SK-N-SH treated with all-trans-retinoic acid at 6 μM for 48 hours (cell line): ENCODE measurements around the gene BICD1.

Source experiments
- ARNTL ChIP-seq: fragments of 450-650 bp; formaldehyde crosslinking; IDR thresholded peaks from 2 replicates; pipeline ENCODE4 v1.5.0; 2020; ENCODE audit warnings: low read depth, mild to moderate bottlenecking, moderate library complexity, borderline replicate concordance
- OSR1 ChIP-seq: fragments of 250-450 bp; sonication (Bioruptor Pico); IDR thresholded peaks from 2 replicates; pipeline ENCODE4 v1.8.0; 2022; ENCODE audit warnings: moderate library complexity, mild to moderate bottlenecking, inconsistent platforms
- ZNF565 ChIP-seq: fragments of 450-650 bp; formaldehyde crosslinking; conservative IDR thresholded peaks from 2 replicates; pipeline ENCODE4 v1.5.0; 2020; ENCODE audit warnings: low read depth, mild to moderate bottlenecking, moderate library complexity
- TF ChIP-seq, protein P1 (sequence below): fragments of 250-450 bp; sonication (Bioruptor Pico); IDR thresholded peaks from 2 replicates; pipeline ENCODE4 v1.8.0; 2020; ENCODE audit warnings: mild to moderate bottlenecking, moderate library complexity, borderline replicate concordance
- TF ChIP-seq, protein P2 (sequence below): fragments of 250-450 bp; sonication (Bioruptor Pico); IDR thresholded peaks from 2 replicates; pipeline ENCODE4 v1.5.1; 2020; ENCODE audit warnings: low read depth, mild to moderate bottlenecking, moderate library complexity
- TF ChIP-seq, protein P3 (sequence below): fragments of 250-450 bp; sonication (Bioruptor Pico); IDR thresholded peaks from 2 replicates; pipeline ENCODE4 v1.8.0; 2021; ENCODE audit warnings: low read depth, mild to moderate bottlenecking, moderate library complexity, borderline replicate concordance

- no peak for TF ChIP-seq ARNTL
- no peak for TF ChIP-seq ZNF565 (CRISPR knock-in tag)
- TF ChIP-seq OSR1 (CRISPR knock-in tag) = no peak
- TF ChIP-seq, protein P1, sequence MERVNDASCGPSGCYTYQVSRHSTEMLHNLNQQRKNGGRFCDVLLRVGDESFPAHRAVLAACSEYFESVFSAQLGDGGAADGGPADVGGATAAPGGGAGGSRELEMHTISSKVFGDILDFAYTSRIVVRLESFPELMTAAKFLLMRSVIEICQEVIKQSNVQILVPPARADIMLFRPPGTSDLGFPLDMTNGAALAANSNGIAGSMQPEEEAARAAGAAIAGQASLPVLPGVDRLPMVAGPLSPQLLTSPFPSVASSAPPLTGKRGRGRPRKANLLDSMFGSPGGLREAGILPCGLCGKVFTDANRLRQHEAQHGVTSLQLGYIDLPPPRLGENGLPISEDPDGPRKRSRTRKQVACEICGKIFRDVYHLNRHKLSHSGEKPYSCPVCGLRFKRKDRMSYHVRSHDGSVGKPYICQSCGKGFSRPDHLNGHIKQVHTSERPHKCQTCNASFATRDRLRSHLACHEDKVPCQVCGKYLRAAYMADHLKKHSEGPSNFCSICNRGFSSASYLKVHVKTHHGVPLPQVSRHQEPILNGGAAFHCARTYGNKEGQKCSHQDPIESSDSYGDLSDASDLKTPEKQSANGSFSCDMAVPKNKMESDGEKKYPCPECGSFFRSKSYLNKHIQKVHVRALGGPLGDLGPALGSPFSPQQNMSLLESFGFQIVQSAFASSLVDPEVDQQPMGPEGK (CRISPR knock-in tag) = no peak
- TF ChIP-seq, protein P2, sequence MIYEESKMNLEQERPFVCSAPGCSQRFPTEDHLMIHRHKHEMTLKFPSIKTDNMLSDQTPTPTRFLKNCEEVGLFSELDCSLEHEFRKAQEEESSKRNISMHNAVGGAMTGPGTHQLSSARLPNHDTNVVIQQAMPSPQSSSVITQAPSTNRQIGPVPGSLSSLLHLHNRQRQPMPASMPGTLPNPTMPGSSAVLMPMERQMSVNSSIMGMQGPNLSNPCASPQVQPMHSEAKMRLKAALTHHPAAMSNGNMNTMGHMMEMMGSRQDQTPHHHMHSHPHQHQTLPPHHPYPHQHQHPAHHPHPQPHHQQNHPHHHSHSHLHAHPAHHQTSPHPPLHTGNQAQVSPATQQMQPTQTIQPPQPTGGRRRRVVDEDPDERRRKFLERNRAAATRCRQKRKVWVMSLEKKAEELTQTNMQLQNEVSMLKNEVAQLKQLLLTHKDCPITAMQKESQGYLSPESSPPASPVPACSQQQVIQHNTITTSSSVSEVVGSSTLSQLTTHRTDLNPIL (CRISPR knock-in tag) = no peak
- TF ChIP-seq, protein P3, sequence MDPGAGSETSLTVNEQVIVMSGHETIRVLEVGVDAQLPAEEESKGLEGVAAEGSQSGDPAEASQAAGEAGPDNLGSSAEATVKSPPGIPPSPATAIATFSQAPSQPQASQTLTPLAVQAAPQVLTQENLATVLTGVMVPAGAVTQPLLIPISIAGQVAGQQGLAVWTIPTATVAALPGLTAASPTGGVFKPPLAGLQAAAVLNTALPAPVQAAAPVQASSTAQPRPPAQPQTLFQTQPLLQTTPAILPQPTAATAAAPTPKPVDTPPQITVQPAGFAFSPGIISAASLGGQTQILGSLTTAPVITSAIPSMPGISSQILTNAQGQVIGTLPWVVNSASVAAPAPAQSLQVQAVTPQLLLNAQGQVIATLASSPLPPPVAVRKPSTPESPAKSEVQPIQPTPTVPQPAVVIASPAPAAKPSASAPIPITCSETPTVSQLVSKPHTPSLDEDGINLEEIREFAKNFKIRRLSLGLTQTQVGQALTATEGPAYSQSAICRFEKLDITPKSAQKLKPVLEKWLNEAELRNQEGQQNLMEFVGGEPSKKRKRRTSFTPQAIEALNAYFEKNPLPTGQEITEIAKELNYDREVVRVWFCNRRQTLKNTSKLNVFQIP (CRISPR knock-in tag) = no peak
Observed at GRCh38 chr12:32061033-32061432, 45.6 kb upstream of the BICD1 start.
